ENCODE data around the gene SEMA4G. TPM values are rescaled to one million over a fixed set of nuclear protein-coding genes. Genes with fewer than 3 reads are reported as not detected.

Gene SEMA4G
- 7.5 to 9.3 TPM (median 8.7 TPM) in 5 replicates for total RNA-seq (2022; extraction: Qiagen RNA extraction; ENCODE audit: low read depth)

GRCh38 chr10:100969187-100970075, at the start of gene SEMA4G:
Gene SEMA4G (plus strand): TSS chr10:100969504. CDS start chr10:100972913, 3,409 bp downstream.

GRCh38 chr10:100986952-100987684, 17.8 kb downstream of the SEMA4G start, which contains the start of the genes MRPL43 and TWNK:
Gene MRPL43 (minus strand): TSS chr10:100987497. CDS start chr10:100987443, 54 bp downstream.
Gene TWNK (plus strand): TSS chr10:100987543. CDS start chr10:100988211, 668 bp downstream.

GRCh38 chr10:100999742-101000126, 30.4 kb downstream of the SEMA4G start, which contains the start of gene LZTS2:
Gene LZTS2 (plus strand): TSS chr10:100999808. CDS start chr10:101002539, 2,731 bp downstream.

Other genes with a start within 250 kb of the SEMA4G start
- 0.15 to 0.27 TPM (median 0.17 TPM) in 5 replicates for gene PAX2, start 223.9 kb upstream of the SEMA4G start, total RNA-seq (2022; extraction: Qiagen RNA extraction; ENCODE audit: low read depth)
- gene SLF2, start 56.5 kb upstream of the SEMA4G start, total RNA-seq (2022; extraction: Qiagen RNA extraction; ENCODE audit: low read depth), result 8.2 to 10.2 TPM (median 8.7 TPM) in 5 replicates
- gene MRPL43, start 18.0 kb downstream of the SEMA4G start, total RNA-seq (2022; extraction: Qiagen RNA extraction; ENCODE audit: low read depth), result 77.2 to 98.6 TPM (median 93.0 TPM) in 5 replicates
- 38.5 to 44.7 TPM (median 39.8 TPM) in 5 replicates for gene TWNK, start 18.0 kb downstream of the SEMA4G start, total RNA-seq (2022; extraction: Qiagen RNA extraction; ENCODE audit: low read depth)
- 29.2 to 46.6 TPM (median 42.6 TPM) in 5 replicates for gene LZTS2, start 30.3 kb downstream of the SEMA4G start, total RNA-seq (2022; extraction: Qiagen RNA extraction; ENCODE audit: low read depth)
- 0.67 to 1.3 TPM (median 0.90 TPM) in 5 replicates for gene PDZD7, start 61.6 kb downstream of the SEMA4G start, total RNA-seq (2022; extraction: Qiagen RNA extraction; ENCODE audit: low read depth)
- 38.1 to 53.5 TPM (median 47.1 TPM) in 5 replicates for gene SFXN3, start 61.7 kb downstream of the SEMA4G start, total RNA-seq (2022; extraction: Qiagen RNA extraction; ENCODE audit: low read depth)
- gene KAZALD1, start 92.5 kb downstream of the SEMA4G start, total RNA-seq (2022; extraction: Qiagen RNA extraction; ENCODE audit: low read depth), result 2.3 to 3.1 TPM (median 2.8 TPM) in 5 replicates
- gene TLX1, start 161.8 kb downstream of the SEMA4G start, total RNA-seq (2022; extraction: Qiagen RNA extraction; ENCODE audit: low read depth), result not detected in 5 replicates

Measured in A549 treated with GW870086 at 1 μM for 4 hours (cell line).